GM18505 (cell line): ENCODE measurements around the gene CUEDC1.
"Not testable (repeated sequence)": the region's sequence is repeated elsewhere in the genome, so short reads cannot be mapped to it uniquely, and the experiment has no call there.

Experiments
- ATAC-seq: cut with Tn5 transposase; IDR thresholded peaks from one replicate; pipeline ENCODE4 v1.9.1; 2021; ENCODE audit not compliant: unreplicated experiment
- POLR2A ChIP-seq: IDR thresholded peaks from 4 replicates; pipeline ENCODE4 v1.6.1; 2011; ENCODE audit warnings: borderline replicate concordance; ENCODE audit not compliant: insufficient read depth, insufficient read length; ENCODE audit errors: extremely low read depth

The CUEDC1 gene

DNA sequence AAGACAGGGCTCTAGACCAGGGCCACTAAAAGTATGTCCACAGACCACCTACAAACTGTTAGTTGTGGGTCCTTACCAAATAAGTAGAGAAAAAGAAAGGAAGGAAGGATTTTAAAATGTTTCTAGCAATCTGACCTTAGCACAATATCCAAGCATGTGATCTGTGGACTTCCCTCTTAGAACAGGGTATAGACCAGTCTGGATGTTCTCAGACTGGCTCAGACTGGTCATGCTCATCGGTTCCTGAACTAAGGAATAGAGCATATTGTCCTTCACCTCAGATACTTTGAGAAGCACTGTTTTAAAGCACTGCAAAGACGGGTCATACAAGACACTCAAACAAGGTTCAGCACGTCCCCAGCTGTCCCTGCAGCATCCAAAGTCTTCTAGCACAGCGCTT, 25.8 kb downstream of the CUEDC1 start:
- no peak for ATAC-seq
- no peak for TF ChIP-seq POLR2A

DNA sequence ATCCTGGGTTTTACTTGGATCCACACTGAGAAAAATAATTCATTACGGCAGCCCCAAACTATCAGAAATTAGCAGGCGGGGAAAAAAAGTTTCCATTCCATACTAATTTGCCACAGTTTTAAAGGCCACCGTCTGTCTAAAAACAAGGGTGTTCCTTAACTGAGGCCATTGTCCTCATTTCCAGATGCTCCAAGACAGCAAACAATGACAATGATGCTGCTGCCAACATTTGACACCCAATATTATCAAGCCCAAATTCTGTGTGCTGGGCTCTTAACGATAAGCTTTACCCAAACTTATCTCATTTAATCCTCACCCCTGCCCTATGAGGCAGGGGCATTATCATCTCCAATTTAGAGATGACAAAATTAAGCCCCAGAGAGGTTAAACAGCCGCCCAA, 26.3 kb downstream of the CUEDC1 start:
- TF ChIP-seq POLR2A = no peak
- no peak for ATAC-seq

GRCh38 chr17:57927048-57927723, 28.0 kb downstream of the CUEDC1 start:
- ATAC-seq = no peak
- TF ChIP-seq POLR2A = no peak

DNA sequence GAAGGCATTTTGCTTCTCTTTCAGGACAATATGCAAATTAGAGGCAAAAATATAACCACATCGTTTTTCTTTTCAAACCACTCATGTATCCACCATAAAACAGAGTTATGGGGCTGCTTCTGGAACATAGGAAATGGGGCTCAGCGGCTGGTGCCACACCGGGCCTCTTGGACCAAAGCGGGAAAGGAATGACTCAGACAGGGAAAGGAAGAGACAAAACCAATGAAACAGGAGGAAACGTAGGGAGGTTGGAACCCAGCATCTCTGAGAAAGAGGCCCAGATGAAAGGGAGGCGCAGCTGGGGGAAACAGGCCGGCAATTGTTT, 28.5 kb downstream of the CUEDC1 start:
- no peak for TF ChIP-seq POLR2A
- ATAC-seq = no peak

- no peak for ATAC-seq
These were observed 29.7 kb downstream of the CUEDC1 start for GRCh38 chr17:57925361-57925990.

GRCh38 chr17:57924677-57925076, 30.5 kb downstream of the CUEDC1 start:
- TF ChIP-seq POLR2A = no peak
- no peak for ATAC-seq

More at GRCh38 chr17:57925361-57925990, 29.7 kb downstream of the CUEDC1 start:
- no peak for TF ChIP-seq POLR2A

DNA sequence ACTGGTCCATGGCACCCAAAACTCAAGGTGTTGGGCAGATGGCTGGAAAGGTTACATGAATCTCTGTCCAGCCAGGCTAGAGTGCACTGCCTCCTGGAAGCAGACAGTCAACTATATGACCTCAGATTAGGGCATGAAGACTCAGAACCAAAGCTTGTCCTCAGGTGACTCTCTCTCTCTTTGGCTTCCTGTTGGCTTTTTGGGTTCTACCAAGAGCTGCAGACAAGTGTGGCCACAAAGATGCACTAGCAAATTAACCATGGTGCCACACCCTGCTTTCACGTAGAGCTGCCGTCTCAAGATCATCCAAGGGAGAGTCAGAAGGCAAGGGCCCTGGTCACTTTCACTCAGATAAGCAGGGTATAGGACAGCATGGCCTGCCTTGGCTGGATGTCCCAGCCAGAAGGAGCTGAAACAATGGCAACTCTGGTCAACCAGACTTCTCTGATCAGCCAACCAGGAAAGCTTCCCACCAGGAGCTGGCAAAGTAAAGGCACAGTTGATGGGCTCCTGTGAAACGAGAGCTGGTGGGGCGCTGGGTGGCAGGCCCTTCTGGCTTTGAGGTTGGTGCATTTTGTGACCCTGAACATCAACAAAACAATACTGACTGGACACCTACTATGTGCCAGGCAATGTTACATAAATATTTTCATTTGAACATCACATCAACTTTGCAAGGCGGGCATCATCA, 31.9 kb downstream of the CUEDC1 start:
- ATAC-seq = no peak
- no peak for TF ChIP-seq POLR2A

- ATAC-seq = not testable (repeated sequence)
These were observed 32.5 kb downstream of the CUEDC1 start for GRCh38 chr17:57922745-57923144.

- no peak for ATAC-seq
- no peak for TF ChIP-seq POLR2A
These were observed 34.1 kb downstream of the CUEDC1 start for GRCh38 chr17:57920916-57921703.

- no peak for ATAC-seq
- no peak for TF ChIP-seq POLR2A
These were observed 35.3 kb downstream of the CUEDC1 start for GRCh38 chr17:57919918-57920317.

GRCh38 chr17:57918017-57918895, 37.0 kb downstream of the CUEDC1 start:
- TF ChIP-seq POLR2A = no peak
- ATAC-seq = no peak

GRCh38 chr17:57916925-57917858, 38.0 kb downstream of the CUEDC1 start:
- no peak for TF ChIP-seq POLR2A
- ATAC-seq = no peak
